H9 (cell line): Measurements from ENCODE around the gene LRP5. TPM values are rescaled to one million over a fixed set of nuclear protein-coding genes. Genes with fewer than 3 reads are reported as not detected.

Experiments used
- DNase-seq: peaks from one replicate; pipeline ENCODE4 v3.0.0-alpha.2; 2017
- H2AFZ ChIP-seq: one replicate; pipeline ENCODE4 v1.6.1; 2013; ENCODE audit warnings: mild to moderate bottlenecking, low read length, control low read depth, moderate library complexity
- H2AK5ac ChIP-seq: 2 replicates; pipeline ENCODE4 v1.6.1; 2013; ENCODE audit warnings: low read length, control low read depth, mixed read lengths; ENCODE audit not compliant: insufficient read length
- H2BK120ac ChIP-seq: one replicate; pipeline ENCODE4 v1.6.1; 2013; ENCODE audit warnings: low read depth, mild to moderate bottlenecking, low read length, control low read depth, inconsistent platforms; ENCODE audit not compliant: poor library complexity, severe bottlenecking
- H2BK12ac ChIP-seq: 2 replicates; pipeline ENCODE4 v1.6.1; 2013; ENCODE audit warnings: low read length, control low read depth, mixed read lengths, low read depth; ENCODE audit not compliant: insufficient read length
- H2BK15ac ChIP-seq: 2 replicates; pipeline ENCODE4 v1.6.1; 2013; ENCODE audit warnings: low read depth, low read length, control low read depth
- H2BK20ac ChIP-seq: one replicate; pipeline ENCODE4 v1.6.1; 2013; ENCODE audit warnings: low read depth, mild to moderate bottlenecking, low read length, control low read depth, inconsistent platforms; ENCODE audit not compliant: poor library complexity, severe bottlenecking
- H2BK5ac ChIP-seq: 2 replicates; pipeline ENCODE4 v1.6.1; 2013; ENCODE audit warnings: low read length, control low read depth, mixed read lengths; ENCODE audit not compliant: insufficient read length
- H3K14ac ChIP-seq: 2 replicates; pipeline ENCODE4 v1.6.1; 2013; ENCODE audit warnings: low read length, control low read depth; ENCODE audit not compliant: insufficient read depth
- H3K18ac ChIP-seq: 2 replicates; pipeline ENCODE4 v1.6.1; 2013; ENCODE audit warnings: low read depth, mild to moderate bottlenecking, mixed read lengths, low read length, control low read depth; ENCODE audit not compliant: insufficient read length
- H3K23ac ChIP-seq: 2 replicates; pipeline ENCODE4 v1.6.1; 2013; ENCODE audit warnings: low read length, control low read depth, mixed read lengths, low read depth; ENCODE audit not compliant: insufficient read length
- H3K23me2 ChIP-seq: 2 replicates; pipeline ENCODE4 v1.6.1; 2013; ENCODE audit warnings: low read depth, mild to moderate bottlenecking, mixed read lengths, low read length, control low read depth; ENCODE audit not compliant: insufficient read length, poor library complexity, severe bottlenecking
- H3K27ac ChIP-seq: 2 replicates; pipeline ENCODE4 v1.5.1; 2013; ENCODE audit warnings: low read length, control low read depth, mixed read lengths, low read depth; ENCODE audit not compliant: insufficient read length
- H3K27me3 ChIP-seq: 2 replicates; pipeline ENCODE4 v1.6.1; 2013; ENCODE audit warnings: low read length, control low read depth, inconsistent platforms; ENCODE audit not compliant: insufficient read depth
- H3K4ac ChIP-seq: 2 replicates; pipeline ENCODE4 v1.6.1; 2013; ENCODE audit warnings: low read depth, mild to moderate bottlenecking, control low read depth, inconsistent platforms, low read length, moderate library complexity
- H3K4me1 ChIP-seq: 2 replicates; pipeline ENCODE4 v1.6.1; 2013; ENCODE audit warnings: low read length, control low read depth, inconsistent platforms; ENCODE audit not compliant: insufficient read depth
- H3K4me2 ChIP-seq: 2 replicates; pipeline ENCODE4 v1.6.1; 2013; ENCODE audit warnings: low read length, control low read depth, mixed read lengths; ENCODE audit not compliant: insufficient read length, insufficient read depth
- H3K56ac ChIP-seq: 2 replicates; pipeline ENCODE4 v1.6.1; 2013; ENCODE audit warnings: low read depth, mild to moderate bottlenecking, mixed read lengths, low read length, control low read depth; ENCODE audit not compliant: insufficient read length
- H3K79me1 ChIP-seq: 2 replicates; pipeline ENCODE4 v1.6.1; 2013; ENCODE audit warnings: low read depth, mild to moderate bottlenecking, moderate library complexity, low read length, control low read depth, inconsistent platforms; ENCODE audit not compliant: insufficient read depth, poor library complexity, severe bottlenecking
- H3K79me2 ChIP-seq: 2 replicates; pipeline ENCODE4 v1.6.1; 2013; ENCODE audit warnings: low read length, control low read depth, inconsistent platforms; ENCODE audit not compliant: insufficient read depth
- H3K9ac ChIP-seq: 2 replicates; pipeline ENCODE4 v1.6.1; 2013; ENCODE audit warnings: low read length, control low read depth, mixed read lengths; ENCODE audit not compliant: insufficient read length; ENCODE audit errors: extremely low read depth
- H3K9me3 ChIP-seq: one replicate; pipeline ENCODE4 v1.6.1; 2013; ENCODE audit warnings: low read depth, low read length, inconsistent platforms; ENCODE audit not compliant: control insufficient read depth
- H3T11ph ChIP-seq: one replicate; pipeline ENCODE4 v1.6.1; 2013; ENCODE audit warnings: mild to moderate bottlenecking, low read length, control low read depth, inconsistent platforms
- H4K20me1 ChIP-seq: one replicate; pipeline ENCODE4 v1.6.1; 2013; ENCODE audit not compliant: control insufficient read depth, insufficient read length, insufficient read depth
- H4K5ac ChIP-seq: 2 replicates; pipeline ENCODE4 v1.6.1; 2013; ENCODE audit warnings: low read depth, mild to moderate bottlenecking, mixed read lengths, low read length, control low read depth; ENCODE audit not compliant: insufficient read length
- H4K8ac ChIP-seq: replicated peaks from 2 replicates; pipeline ENCODE4 v1.6.1; 2013; ENCODE audit warnings: low read length, control low read depth, mixed read lengths, low read depth; ENCODE audit not compliant: insufficient read length
- H4K91ac ChIP-seq: 2 replicates; pipeline ENCODE4 v1.6.1; 2013; ENCODE audit warnings: low read depth, mild to moderate bottlenecking, moderate library complexity, mixed read lengths, low read length, control low read depth; ENCODE audit not compliant: insufficient read length
- H3K27ac Mint-ChIP-seq, 3 experiments: 2 replicates in 2 of 3; 3 replicates in 1 of 3; pipeline ENCODE4 v1.8.0; 2020 to 2021; ENCODE audit warnings: mixed read lengths in 3 of 3, mild to moderate bottlenecking in 1 of 3, moderate library complexity in 1 of 3
- H3K27me3 Mint-ChIP-seq: 2 replicates; pipeline ENCODE4 v1.8.0; 2021; ENCODE audit warnings: low read depth, mild to moderate bottlenecking, moderate library complexity, mixed read lengths
- H3K36me3 Mint-ChIP-seq, 3 experiments: 2 replicates in 2 of 3; 3 replicates in 1 of 3; pipeline ENCODE4 v1.8.0; 2020 to 2021; ENCODE audit warnings: low read depth in 3 of 3, mixed read lengths in 3 of 3; ENCODE audit not compliant: insufficient read depth in 1 of 3
- H3K4me1 Mint-ChIP-seq, 2 experiments: 2 replicates each; pipeline ENCODE4 v1.8.0; 2020; ENCODE audit warnings: mixed read lengths in 2 of 2
- H3K4me3 Mint-ChIP-seq, 2 experiments: 2 replicates in 1 of 2; 3 replicates in 1 of 2; pipeline ENCODE4 v1.8.0; 2020 to 2021; ENCODE audit warnings: mild to moderate bottlenecking in 2 of 2, mixed read lengths in 2 of 2, moderate library complexity in 1 of 2
- H3K9me3 Mint-ChIP-seq, 2 experiments: 2 replicates in 1 of 2; 3 replicates in 1 of 2; pipeline ENCODE4 v1.8.0; 2020; ENCODE audit warnings: mild to moderate bottlenecking in 2 of 2, mixed read lengths in 2 of 2, moderate library complexity in 1 of 2
- CTCF ChIP-seq: fragments of 200-600 bp; sonication (generic); conservative IDR thresholded peaks from 3 replicates; pipeline ENCODE4 v1.8.0; 2021; ENCODE audit warnings: antibody characterized with exemption, mild to moderate bottlenecking
- WGBS: extraction: QIAGEN DNeasy Blood & Tissue Kit; methylation state at CpG from one replicate; pipeline ENCODE4 v1.1.7; 2013; ENCODE audit warnings: missing lambda C conversion rate, low lambda C conversion rate, mixed read lengths; ENCODE audit not compliant: insufficient read length; ENCODE audit errors: extremely low coverage; 5-methylcytosine and 5-hydroxymethylcytosine counted together
- total RNA-seq: library from RNA; stranded (reverse); gene quantifications from 2 replicates; pipeline ENCODE4 v1.2.1, GENCODE V29; 2021

The LRP5 gene
- total RNA-seq, 1 experiment from 2014 or later: 38.4 TPM

DNA sequence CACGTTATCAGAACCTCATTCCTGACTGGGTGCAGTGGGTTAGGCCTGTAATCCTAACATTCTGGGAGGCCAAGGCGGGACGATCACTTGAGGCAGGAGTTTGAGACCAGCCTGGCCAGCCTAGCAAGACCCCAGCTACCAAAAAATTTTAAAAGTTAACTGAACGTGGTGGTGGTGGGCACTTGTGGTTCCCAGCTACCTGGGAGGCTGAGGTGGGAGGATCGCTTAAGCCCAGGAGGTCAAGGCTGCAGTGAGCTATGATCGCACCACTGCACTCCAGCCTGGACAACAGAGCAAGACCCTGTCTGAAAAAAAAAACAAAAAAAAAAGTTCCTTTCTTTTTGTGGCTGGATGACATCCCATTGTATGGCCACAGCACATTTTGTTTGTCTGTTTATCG lies 80.4 kb downstream of the LRP5 start:
- Histone ChIP-seq H3K4me1 (no peaks in the 10 kb centered on the region), H2AK5ac (no peak overlapping the region), H2AFZ (no peak overlapping the region), H3T11ph (no peak overlapping the region), H3K18ac (no peak overlapping the region), H2BK15ac (no peak overlapping the region), H3K56ac (no peak overlapping the region), H3K9ac (no peak overlapping the region), H3K23ac (no peak overlapping the region), H2BK12ac (no peak overlapping the region), H3K4ac (no peak overlapping the region), H3K14ac (no peak overlapping the region), H4K91ac (no peak overlapping the region), H4K8ac (no peak overlapping the region), H3K79me2 (no peaks in the 10 kb centered on the region), H3K79me1 (no peaks in the 10 kb centered on the region), H2BK120ac (no peak overlapping the region), H2BK20ac (no peak overlapping the region), H4K20me1 (no peaks in the 10 kb centered on the region), H3K23me2 (no peaks in the 10 kb centered on the region), H3K9me3 (no peaks in the 10 kb centered on the region), H3K27ac (no peak overlapping the region), H4K5ac (no peak overlapping the region), H3K4me2 (no peak overlapping the region), H3K27me3 (no peaks in the 10 kb centered on the region), H2BK5ac (no peak overlapping the region)
- no peak for DNase-seq
- Mint-ChIP-seq H3K9me3 (no peaks in the 10 kb centered on the region), H3K36me3 (peaks cover 11 to 21% (median 12%) of the 10 kb centered on the region in 3 experiments; a peak in 6 of 7 replicates), H3K4me1 (no peaks in the 10 kb centered on the region), H3K27me3 (no peaks in the 10 kb centered on the region), H3K4me3 (no peak overlapping the region), H3K27ac (no peak overlapping the region)
- no peak for TF ChIP-seq CTCF
- WGBS: no CpG with 5 or more reads among the region's 7 CpGs
